OCI-LY7 (cell line): Measurements from ENCODE around the gene TGFBR2.

Experiments used
- CTCF ChIP-seq: fragments of 200-600 bp; sonication (generic); conservative IDR thresholded peaks from 2 replicates; pipeline ENCODE4 v1.5.1; 2014; ENCODE audit warnings: mild to moderate bottlenecking, antibody characterized with exemption, low read length, moderate library complexity, mixed read lengths
- EZH2phosphoT487 ChIP-seq: fragments of 200-600 bp; sonication (generic); IDR thresholded peaks from 2 replicates; pipeline ENCODE4 v1.6.1; 2018; ENCODE audit warnings: low read depth, borderline replicate concordance, mild to moderate bottlenecking, mixed run types, antibody characterized with exemption, low read length, moderate library complexity, mixed read lengths

- TF ChIP-seq EZH2phosphoT487: no peak
- TF ChIP-seq CTCF: peak; percentile 40
Observed at GRCh38 chr3:30631243-30631904, 25.0 kb downstream of the TGFBR2 start.
